NCI-H2107 treated with DMSO at 0.1 percent for 48 hours (cell line): ENCODE data around the gene RAP1GAP2.
"Not testable (repeated sequence)": the region's sequence is repeated elsewhere in the genome, so short reads cannot be mapped to it uniquely, and the experiment has no call there.

Experiments used
- DNase-seq: peaks from one replicate; lab custom pipeline; 2025; ENCODE audit not compliant: unreplicated experiment; lab: John Stamatoyannopoulos, UW

RAP1GAP2 gene

GRCh38 chr17:2814049-2814448 lies 17.8 kb downstream of the RAP1GAP2 start:
- DNase-seq = no peak

GRCh38 chr17:2814481-2815341 lies 18.5 kb downstream of the RAP1GAP2 start:
- DNase-seq = no peak

- DNase-seq = no peak
These were observed 19.5 kb downstream of the RAP1GAP2 start for GRCh38 chr17:2815781-2816185.

DNA sequence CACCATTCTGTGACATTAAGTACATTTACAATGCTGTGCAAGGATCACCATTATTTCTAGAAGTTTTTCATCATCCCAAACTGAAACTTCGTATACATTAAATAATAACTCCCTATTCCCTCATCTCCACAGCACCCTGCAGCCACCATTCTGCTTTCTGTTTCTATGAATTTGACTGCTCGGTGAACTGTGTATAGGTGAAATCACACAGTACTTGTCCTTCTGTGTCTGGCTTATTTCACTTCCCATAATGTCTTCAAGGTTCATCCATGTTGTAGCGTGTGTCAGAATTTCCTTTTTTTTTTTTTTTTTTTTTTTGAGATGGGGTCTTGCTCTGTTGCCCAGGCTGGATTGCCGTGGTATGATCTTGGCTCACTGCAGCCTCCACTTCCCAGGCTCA lies 20.4 kb downstream of the RAP1GAP2 start:
- DNase-seq = no peak

GRCh38 chr17:2819294-2819693 lies 23.1 kb downstream of the RAP1GAP2 start:
- DNase-seq = not testable (repeated sequence)

DNA sequence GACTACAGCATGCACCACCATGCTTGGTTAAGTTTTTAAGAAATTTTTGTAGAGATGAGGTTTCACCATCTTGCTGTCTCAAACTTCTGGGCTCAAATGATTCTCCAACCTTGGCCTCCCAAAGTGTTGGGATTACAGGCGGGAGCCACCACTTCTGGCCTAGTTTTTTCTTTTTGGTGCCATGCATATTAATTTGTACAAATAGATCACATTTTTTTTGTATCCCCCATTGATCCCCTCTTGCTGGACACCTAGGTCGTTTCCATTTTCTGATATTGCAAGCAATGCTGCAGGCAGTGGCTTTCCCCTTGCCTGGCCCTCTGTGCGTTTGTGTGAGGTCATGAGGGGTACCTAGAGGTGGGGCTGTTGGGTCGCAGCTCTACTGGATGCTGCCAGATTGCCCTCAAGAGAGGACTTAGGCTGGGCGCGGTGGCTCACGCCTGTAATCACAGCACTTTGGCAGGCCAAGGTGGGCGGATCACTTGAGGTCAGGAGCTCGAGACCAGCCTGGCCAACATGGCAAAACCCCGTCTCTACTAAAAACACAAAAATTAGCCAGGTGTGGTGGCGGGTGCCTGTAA lies 23.8 kb downstream of the RAP1GAP2 start:
- DNase-seq = no peak

DNA sequence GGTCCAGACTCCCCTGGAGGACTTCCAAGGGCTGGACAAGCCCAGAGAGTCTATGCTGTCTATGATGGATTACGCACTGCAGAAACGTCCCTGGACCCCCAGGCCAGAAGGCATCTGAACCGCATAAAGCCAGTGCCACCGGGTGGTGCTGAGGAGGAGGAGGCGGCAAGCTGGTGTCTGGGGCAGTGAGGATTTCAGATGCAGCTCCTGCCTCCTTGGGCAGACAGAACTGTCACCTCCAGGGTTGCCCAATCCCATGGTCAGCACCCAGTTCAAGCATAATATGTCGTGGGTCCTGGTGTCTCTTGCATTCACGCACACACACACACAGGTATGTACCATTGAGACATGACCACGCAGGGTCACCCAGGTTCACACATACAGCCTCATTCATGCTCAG lies 25.6 kb downstream of the RAP1GAP2 start:
- DNase-seq = no peak

- DNase-seq = no peak
These were observed 26.1 kb downstream of the RAP1GAP2 start for GRCh38 chr17:2822358-2822757.

DNA sequence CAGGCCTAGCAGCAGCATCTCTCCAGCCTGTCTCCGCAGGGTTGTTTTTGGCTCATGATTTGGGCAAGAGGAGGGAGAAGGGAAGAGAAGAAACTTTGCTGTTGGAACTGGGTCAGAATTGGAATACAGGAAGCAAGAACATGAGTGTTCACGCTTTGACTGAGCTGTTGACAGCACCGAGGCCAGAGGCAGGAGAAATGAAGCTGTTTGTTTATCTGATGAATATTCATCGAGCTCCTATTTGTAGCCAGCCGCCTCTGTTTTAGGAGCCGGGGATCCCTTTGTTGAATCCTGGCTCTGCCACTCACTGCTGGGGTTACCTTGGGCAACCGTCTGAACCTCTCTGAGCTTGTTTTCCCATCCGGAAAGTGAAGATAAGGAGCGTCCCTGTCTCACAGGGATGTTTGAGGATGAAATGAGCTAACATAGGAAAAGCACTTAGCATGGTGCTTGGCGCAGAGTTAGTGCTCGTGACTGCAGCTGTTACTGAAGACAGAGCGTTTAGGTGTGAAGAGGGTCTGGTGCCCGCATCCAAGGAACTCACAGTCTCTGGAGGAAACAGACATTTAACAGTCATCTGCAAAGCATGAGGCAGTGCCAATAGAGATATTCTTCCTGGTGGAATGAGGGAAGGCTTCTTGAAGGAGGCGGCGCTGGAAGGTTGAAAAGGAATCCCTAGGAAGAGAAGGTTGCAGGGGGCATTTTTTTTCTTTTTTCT lies 29.2 kb downstream of the RAP1GAP2 start:
- no peak for DNase-seq

GRCh38 chr17:2828397-2829038 lies 32.3 kb downstream of the RAP1GAP2 start:
- DNase-seq = peak; percentile 25

GRCh38 chr17:2830678-2831077 lies 34.4 kb downstream of the RAP1GAP2 start:
- no peak for DNase-seq

DNA sequence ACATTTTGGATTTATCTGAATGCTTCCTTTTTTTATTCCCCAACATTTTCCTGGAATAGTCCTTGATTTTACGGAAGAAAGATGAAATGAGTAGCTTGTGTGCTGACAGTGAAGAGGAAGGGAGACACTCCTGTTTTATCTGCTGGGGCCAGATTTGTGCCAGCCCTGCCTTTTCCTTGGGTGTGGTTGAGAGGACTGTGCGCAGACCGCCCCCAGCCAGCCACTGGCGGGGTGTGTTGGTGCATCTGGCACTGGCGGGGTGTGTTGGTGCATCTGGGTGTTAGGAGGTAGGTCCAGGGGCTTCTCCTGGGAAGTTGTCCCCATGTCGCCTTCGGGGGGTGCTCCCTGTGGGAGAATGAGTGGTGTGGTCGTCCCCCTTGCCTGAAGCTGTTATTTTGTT lies 39.5 kb downstream of the RAP1GAP2 start:
- DNase-seq = no peak

- no peak for DNase-seq
These were observed 40.9 kb downstream of the RAP1GAP2 start for GRCh38 chr17:2837147-2837561.

- no peak for DNase-seq
These were observed 45.4 kb downstream of the RAP1GAP2 start for GRCh38 chr17:2841606-2842005.

GRCh38 chr17:2842464-2842863 lies 46.2 kb downstream of the RAP1GAP2 start:
- DNase-seq = no peak

- DNase-seq = no peak
These were observed 48.2 kb downstream of the RAP1GAP2 start for GRCh38 chr17:2844416-2844815.

- DNase-seq = no peak
These were observed 51.4 kb downstream of the RAP1GAP2 start for GRCh38 chr17:2847381-2848333.

DNA sequence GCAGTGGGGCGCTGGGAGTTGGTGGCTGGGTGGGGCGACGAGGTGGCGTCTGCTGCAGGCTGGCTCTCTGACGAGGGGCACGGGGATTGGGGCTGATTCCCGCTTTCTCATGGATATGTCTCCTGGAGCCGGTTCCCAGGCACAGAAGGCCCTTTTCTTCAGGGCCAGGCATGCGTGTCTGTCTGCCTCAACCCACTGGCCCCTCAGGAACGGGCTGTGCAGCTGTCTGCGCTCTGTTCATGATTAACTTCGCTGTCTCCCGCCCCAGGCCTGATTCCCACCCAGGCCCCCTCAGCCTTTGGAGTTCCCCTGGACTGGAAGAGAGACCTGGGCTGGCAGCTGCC lies 53.1 kb downstream of the RAP1GAP2 start:
- no peak for DNase-seq

DNA sequence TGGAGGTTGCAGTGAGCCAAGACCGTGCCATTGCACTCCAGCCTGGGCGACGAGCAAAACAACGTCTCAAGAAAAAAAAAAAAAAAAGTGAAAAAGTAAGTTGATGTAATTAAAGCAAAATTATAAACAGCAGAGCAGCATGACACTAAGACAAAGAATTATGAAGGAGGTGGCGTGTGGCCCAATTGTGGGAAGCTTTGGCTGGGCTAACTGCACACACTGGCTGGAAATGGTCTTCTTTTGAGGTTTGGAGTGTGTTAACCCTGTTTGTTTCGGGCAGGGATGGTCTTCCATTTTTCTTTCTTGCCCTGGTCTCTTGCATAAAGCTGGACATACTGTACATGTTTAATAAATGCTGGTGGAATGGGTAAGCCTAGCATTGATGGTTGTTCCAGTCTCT lies 54.8 kb downstream of the RAP1GAP2 start:
- DNase-seq = no peak

- DNase-seq = no peak
These were observed 55.4 kb downstream of the RAP1GAP2 start for GRCh38 chr17:2851615-2852014.
